Smooth muscle cell (in vitro differentiated cells): Measurements from ENCODE around the gene SNX21. TPM values are rescaled to one million over a fixed set of nuclear protein-coding genes. Genes with fewer than 3 reads are reported as not detected.

ENCODE experiments used
- DNase-seq: peaks from one replicate; lab custom pipeline; 2025; ENCODE audit not compliant: unreplicated experiment; lab: John Stamatoyannopoulos, UW
- H2AFZ ChIP-seq: fragments of 200-600 bp; sonication (generic); 2 replicates; pipeline ENCODE4 v1.6.0; 2016; ENCODE audit warnings: antibody characterized with exemption, low read depth, mild to moderate bottlenecking
- H3F3A ChIP-seq: fragments of 200-600 bp; sonication (generic); 2 replicates; pipeline ENCODE4 v1.6.0; 2017; ENCODE audit warnings: antibody characterized with exemption, low read depth
- H3K27ac ChIP-seq: fragments of 200-600 bp; sonication (generic); 2 replicates; pipeline ENCODE4 v1.5.1; 2016; ENCODE audit warnings: low read depth, mild to moderate bottlenecking
- H3K27me3 ChIP-seq: fragments of 200-600 bp; sonication (generic); 2 replicates; pipeline ENCODE4 v1.6.1; 2016; ENCODE audit warnings: low read depth, mild to moderate bottlenecking
- H3K36me3 ChIP-seq: fragments of 200-600 bp; sonication (generic); 2 replicates; pipeline ENCODE4 v1.5.1; 2016; ENCODE audit warnings: low read depth
- H3K4me1 ChIP-seq: fragments of 200-600 bp; sonication (generic); 2 replicates; pipeline ENCODE4 v1.5.1; 2016; ENCODE audit warnings: low read depth
- H3K4me2 ChIP-seq: fragments of 200-600 bp; sonication (generic); 2 replicates; pipeline ENCODE4 v1.6.0; 2016; ENCODE audit warnings: mild to moderate bottlenecking
- H3K4me3 ChIP-seq: fragments of 200-600 bp; sonication (generic); 2 replicates; pipeline ENCODE4 v1.5.1; 2016; ENCODE audit warnings: mild to moderate bottlenecking
- H3K79me2 ChIP-seq: fragments of 200-600 bp; sonication (generic); 2 replicates; pipeline ENCODE4 v1.6.0; 2016; ENCODE audit warnings: low read depth, mild to moderate bottlenecking
- H3K9ac ChIP-seq: fragments of 200-600 bp; sonication (generic); 2 replicates; pipeline ENCODE4 v1.6.0; 2016; ENCODE audit warnings: low read depth
- H3K9me3 ChIP-seq: fragments of 200-600 bp; sonication (generic); replicated peaks from 2 replicates; pipeline ENCODE4 v1.5.1; 2016; ENCODE audit warnings: low read depth
- H4K20me1 ChIP-seq: fragments of 200-600 bp; sonication (generic); 2 replicates; pipeline ENCODE4 v1.6.0; 2016; ENCODE audit warnings: low read depth
- WGBS: methylation state at CpG from one replicate; pipeline ENCODE4 v1.1.7; 2016; ENCODE audit warnings: low lambda C conversion rate; 5-methylcytosine and 5-hydroxymethylcytosine counted together
- polyA plus RNA-seq: library from polyadenylated mRNA; unstranded; fragments of >200 nt; fragmentation: Nextera tagmentation; extraction: Ambion mirVana; gene quantifications from 2 replicates; pipeline ENCODE4 v1.2.1, GENCODE V29; 2016
- total RNA-seq: library from RNA; depleted of rRNA; stranded (reverse); fragments of >200 nt; gene quantifications from 2 replicates; pipeline ENCODE4 v1.2.3, GENCODE V29; 2014
- TF ChIP-seq, protein P1 (sequence below): fragments of 200-600 bp; sonication (generic); IDR thresholded peaks from 2 replicates; pipeline ENCODE4 v1.5.1; 2017; ENCODE audit warnings: borderline replicate concordance, mild to moderate bottlenecking, antibody characterized with exemption; ENCODE audit not compliant: insufficient read depth, poor library complexity, severe bottlenecking

Gene SNX21, protein sequence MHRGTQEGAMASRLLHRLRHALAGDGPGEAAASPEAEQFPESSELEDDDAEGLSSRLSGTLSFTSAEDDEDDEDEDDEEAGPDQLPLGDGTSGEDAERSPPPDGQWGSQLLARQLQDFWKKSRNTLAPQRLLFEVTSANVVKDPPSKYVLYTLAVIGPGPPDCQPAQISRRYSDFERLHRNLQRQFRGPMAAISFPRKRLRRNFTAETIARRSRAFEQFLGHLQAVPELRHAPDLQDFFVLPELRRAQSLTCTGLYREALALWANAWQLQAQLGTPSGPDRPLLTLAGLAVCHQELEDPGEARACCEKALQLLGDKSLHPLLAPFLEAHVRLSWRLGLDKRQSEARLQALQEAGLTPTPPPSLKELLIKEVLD
- 10.9 and 14.7 TPM in 2 replicates for total RNA-seq
- 14.4 and 17.8 TPM in 2 replicates for polyA plus RNA-seq

DNA sequence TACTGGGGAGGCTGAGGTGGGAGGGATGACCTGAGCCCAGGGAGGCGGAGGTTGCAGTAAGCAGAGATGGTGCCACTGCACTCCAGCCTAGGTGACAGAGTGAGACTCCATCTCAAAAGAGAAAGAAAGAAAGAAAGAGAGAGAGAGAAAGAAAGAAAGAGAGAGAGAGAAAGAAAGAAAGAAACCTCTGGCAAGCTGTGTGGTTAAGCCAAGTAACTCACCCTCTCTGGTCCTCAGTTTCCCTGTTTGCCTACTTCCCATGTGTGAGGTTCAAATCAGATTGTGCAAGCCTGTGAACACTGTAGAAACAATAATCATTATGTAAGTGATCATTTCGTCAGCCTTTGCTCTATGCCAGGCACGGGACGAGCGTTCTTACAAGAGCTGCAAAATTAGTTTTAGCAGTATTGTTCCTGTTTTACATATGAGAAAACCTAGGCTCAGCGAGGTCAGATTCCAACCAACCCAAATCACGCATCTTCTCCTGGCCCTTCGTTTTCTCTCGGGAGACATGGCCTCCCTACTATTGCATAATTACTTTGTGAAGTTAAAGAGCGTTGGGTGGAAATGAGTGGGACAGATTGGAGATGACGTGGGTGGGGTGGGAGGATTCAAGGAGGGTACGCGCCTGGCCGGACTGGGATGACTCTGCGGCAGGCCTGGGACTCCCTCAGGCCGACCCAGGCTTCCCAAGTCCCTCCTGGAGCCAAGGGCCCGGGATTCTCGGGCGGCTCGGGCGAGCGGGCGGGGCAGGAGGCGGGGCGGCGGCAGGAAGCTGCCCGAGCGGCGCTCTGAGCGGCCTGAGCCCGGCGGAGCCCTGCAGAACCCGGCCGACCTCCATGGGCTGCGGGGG lies at the start of gene SNX21:
SNX21 (plus strand) TSS at position 770 of the 853 bp plus-strand sequence. CDS start 121 bp downstream, outside the sequence.
- DNase-seq = peak; percentile 80
- Histone ChIP-seq H3K9ac (peak within 1 kb of the TSS; percentile 42), H3K27ac (peak within 1 kb of the TSS; percentile 46), H3K27me3 (no peaks in the 10 kb centered on the region), H4K20me1 (peaks cover 4% of the 10 kb centered on the region), H3K4me1 (peaks cover 10% of the 10 kb centered on the region), H3K4me2 (peak within 1 kb of the TSS; percentile 99), H3F3A (peaks cover 11% of the 10 kb centered on the region), H3K9me3 (no peaks in the 10 kb centered on the region), H2AFZ (peak within 1 kb of the TSS; percentile 93), H3K4me3 (peak within 1 kb of the TSS; percentile 88), H3K36me3 (no peaks in the 10 kb centered on the region), H3K79me2 (no peaks in the 10 kb centered on the region)
- TF ChIP-seq, protein P1, sequence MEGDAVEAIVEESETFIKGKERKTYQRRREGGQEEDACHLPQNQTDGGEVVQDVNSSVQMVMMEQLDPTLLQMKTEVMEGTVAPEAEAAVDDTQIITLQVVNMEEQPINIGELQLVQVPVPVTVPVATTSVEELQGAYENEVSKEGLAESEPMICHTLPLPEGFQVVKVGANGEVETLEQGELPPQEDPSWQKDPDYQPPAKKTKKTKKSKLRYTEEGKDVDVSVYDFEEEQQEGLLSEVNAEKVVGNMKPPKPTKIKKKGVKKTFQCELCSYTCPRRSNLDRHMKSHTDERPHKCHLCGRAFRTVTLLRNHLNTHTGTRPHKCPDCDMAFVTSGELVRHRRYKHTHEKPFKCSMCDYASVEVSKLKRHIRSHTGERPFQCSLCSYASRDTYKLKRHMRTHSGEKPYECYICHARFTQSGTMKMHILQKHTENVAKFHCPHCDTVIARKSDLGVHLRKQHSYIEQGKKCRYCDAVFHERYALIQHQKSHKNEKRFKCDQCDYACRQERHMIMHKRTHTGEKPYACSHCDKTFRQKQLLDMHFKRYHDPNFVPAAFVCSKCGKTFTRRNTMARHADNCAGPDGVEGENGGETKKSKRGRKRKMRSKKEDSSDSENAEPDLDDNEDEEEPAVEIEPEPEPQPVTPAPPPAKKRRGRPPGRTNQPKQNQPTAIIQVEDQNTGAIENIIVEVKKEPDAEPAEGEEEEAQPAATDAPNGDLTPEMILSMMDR = no peak
- WGBS = 10% methylated on average over 27 of the region's 35 CpGs

DNA sequence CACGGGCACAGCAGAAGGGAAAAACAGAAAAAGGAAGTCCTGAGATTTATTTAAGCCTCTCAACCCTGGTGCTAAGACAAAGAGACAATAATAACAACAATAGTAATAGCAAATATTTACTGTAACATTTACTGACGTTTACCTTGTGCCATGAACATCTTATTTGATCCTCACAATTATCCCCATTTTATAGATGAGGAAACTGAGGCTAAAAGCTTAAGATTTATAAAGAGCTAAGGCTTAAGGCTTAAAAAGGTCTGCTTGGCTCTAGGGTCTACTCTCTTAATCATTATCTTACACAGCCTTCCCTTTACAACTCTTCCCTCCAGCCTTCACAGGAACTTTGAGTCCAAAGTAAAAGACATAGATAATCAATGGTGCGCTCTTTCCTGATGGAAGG lies 45.2 kb upstream of the SNX21 start:
- H3K4me1 ChIP-seq = peaks cover 5% of the 10 kb centered on the region
- no peak overlapping the region for H3K4me2 ChIP-seq
- H3K4me3 ChIP-seq = no peak overlapping the region
- H3K9me3 ChIP-seq = no peaks in the 10 kb centered on the region
- H2AFZ ChIP-seq = no peak overlapping the region
- no peak for DNase-seq
- TF ChIP-seq, protein P1 = no peak
- H3K9ac ChIP-seq = no peak overlapping the region
- no peaks in the 10 kb centered on the region for H4K20me1 ChIP-seq
- H3K27ac ChIP-seq = no peak overlapping the region
- peaks cover 15% of the 10 kb centered on the region for H3K79me2 ChIP-seq
- 76% methylated on average over 3 of the region's 3 CpGs for WGBS
- H3K27me3 ChIP-seq = no peaks in the 10 kb centered on the region
- no peaks in the 10 kb centered on the region for H3K36me3 ChIP-seq
- no peaks in the 10 kb centered on the region for H3F3A ChIP-seq

DNA sequence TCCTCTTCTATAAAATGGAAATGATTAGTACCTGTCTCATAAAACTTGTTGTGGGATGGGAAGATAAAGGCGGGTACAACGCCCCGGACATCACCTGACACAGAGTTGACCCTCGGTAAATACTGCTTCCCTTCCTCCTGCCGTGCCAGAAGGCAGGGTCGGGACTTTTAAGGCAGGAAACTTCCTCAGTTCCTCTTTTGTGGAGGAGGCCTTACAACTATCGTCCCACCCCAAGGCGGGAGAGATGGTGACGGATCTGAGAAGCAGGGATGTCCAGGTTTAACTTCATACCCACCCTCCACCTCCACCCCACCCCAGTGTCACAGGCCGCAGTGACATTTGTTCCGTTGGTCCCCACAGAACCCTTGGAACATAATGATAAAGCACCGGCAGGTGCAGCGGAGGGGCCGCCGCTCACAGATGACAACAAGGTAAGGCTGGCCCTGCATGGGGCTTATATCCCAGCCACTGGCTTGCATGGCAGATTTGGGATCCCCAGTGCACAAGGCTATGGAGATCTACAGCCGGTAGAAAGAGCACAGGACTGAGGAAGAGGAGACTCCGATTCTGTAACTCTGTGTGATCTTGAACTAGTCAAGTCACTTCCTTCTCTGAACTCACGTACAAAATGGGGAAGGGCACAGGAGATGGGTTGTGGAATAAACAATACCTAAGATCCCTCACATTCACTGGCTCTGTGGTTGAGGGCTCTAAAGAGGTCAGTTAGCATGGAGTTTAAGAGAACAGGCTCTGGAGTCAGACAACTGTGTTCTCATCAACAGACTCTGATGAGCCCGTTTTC lies 41.1 kb upstream of the SNX21 start:
- Histone ChIP-seq H2AFZ (peak overlapping the region; percentile 50), H3K9me3 (no peaks in the 10 kb centered on the region), H3K36me3 (peaks cover 12% of the 10 kb centered on the region), H3K4me3 (peak overlapping the region; percentile 77), H3K79me2 (peaks cover 16% of the 10 kb centered on the region), H4K20me1 (no peaks in the 10 kb centered on the region), H3K9ac (peak overlapping the region; percentile 96), H3K4me2 (peak overlapping the region; percentile 92), H3F3A (no peaks in the 10 kb centered on the region), H3K27ac (peak overlapping the region; percentile 73), H3K27me3 (no peaks in the 10 kb centered on the region), H3K4me1 (peaks cover 5% of the 10 kb centered on the region)
- no peak for DNase-seq
- 52% methylated on average over 19 of the region's 19 CpGs for WGBS
- TF ChIP-seq, protein P1 = no peak
